Liver (tissue), 9 donors: Measurements from ENCODE around the gene KIFC1. TPM values are rescaled to one million over a fixed set of nuclear protein-coding genes. Genes with fewer than 3 reads are reported as not detected.

Experiments used
- DNase-seq: peaks from one replicate; pipeline ENCODE4 v3.0.0-alpha.2; 2017; ENCODE audit warnings: low spot score
- H3K27ac ChIP-seq, 2 donors: one replicate each; pipeline ENCODE4 v1.7.0; 2013; ENCODE audit warnings: inconsistent platforms in 2 of 2, low read length in 2 of 2, control low read depth in 1 of 2, low read depth in 1 of 2, mild to moderate bottlenecking in 1 of 2
- H3K27me3 ChIP-seq, 4 donors: one replicate each; pipeline versions ENCODE4 v1.6.1 to v1.7.0; 2013; ENCODE audit warnings: low read length in 3 of 4, inconsistent platforms in 1 of 4, mild to moderate bottlenecking in 1 of 4, moderate library complexity in 1 of 4; ENCODE audit not compliant: control insufficient read depth in 4 of 4, insufficient read depth in 4 of 4
- H3K36me3 ChIP-seq, 4 donors: one replicate each; pipeline versions ENCODE4 v1.6.1 to v1.7.0; 2013; ENCODE audit warnings: low read length in 3 of 4, mild to moderate bottlenecking in 3 of 4, low read depth in 1 of 4, moderate library complexity in 1 of 4; ENCODE audit not compliant: control insufficient read depth in 4 of 4, insufficient read depth in 3 of 4
- H3K4me1 ChIP-seq, 4 donors: one replicate each; pipeline versions ENCODE4 v1.6.1 to v1.7.0; 2013; ENCODE audit warnings: low read length in 3 of 4, mild to moderate bottlenecking in 3 of 4, moderate library complexity in 1 of 4; ENCODE audit not compliant: control insufficient read depth in 4 of 4, insufficient read depth in 4 of 4
- H3K4me3 ChIP-seq, 3 donors: one replicate each; pipeline versions ENCODE4 v1.6.1 to v1.7.0; 2013; ENCODE audit warnings: low read length in 3 of 3, control low read depth in 1 of 3, low read depth in 1 of 3, mild to moderate bottlenecking in 1 of 3
- H3K9ac ChIP-seq, 2 donors: one replicate each; pipeline ENCODE4 v1.7.0; 2013; ENCODE audit warnings: low read length in 2 of 2, mild to moderate bottlenecking in 2 of 2, moderate library complexity in 2 of 2, control low read depth in 1 of 2, low read depth in 1 of 2
- H3K9me3 ChIP-seq, 4 donors: one replicate each; pipeline versions ENCODE4 v1.6.1 to v1.7.0; 2013; ENCODE audit warnings: low read length in 3 of 4; ENCODE audit not compliant: control insufficient read depth in 4 of 4
- EGR1 ChIP-seq, 2 donors: IDR thresholded peaks; 2 replicates each; pipeline ENCODE4 v1.6.1; 2016 to 2018; ENCODE audit warnings: antibody characterized with exemption in 2 of 2, low read depth in 2 of 2
- FOXA1 ChIP-seq: IDR thresholded peaks from 2 replicates; pipeline ENCODE4 v1.6.1; 2016; ENCODE audit warnings: antibody characterized with exemption
- FOXA2 ChIP-seq: IDR thresholded peaks from 2 replicates; pipeline ENCODE4 v1.6.1; 2016; ENCODE audit warnings: antibody characterized with exemption
- HNF4G ChIP-seq: IDR thresholded peaks from 2 replicates; pipeline ENCODE4 v1.6.1; 2016; ENCODE audit warnings: antibody characterized with exemption
- NR2F2 ChIP-seq: IDR thresholded peaks from 2 replicates; pipeline ENCODE4 v1.6.1; 2016; ENCODE audit warnings: antibody characterized with exemption
- RAD21 ChIP-seq, 2 donors: IDR thresholded peaks; 2 replicates each; pipeline ENCODE4 v1.6.1; 2016; ENCODE audit warnings: antibody characterized with exemption in 2 of 2, mild to moderate bottlenecking in 2 of 2
- RXRA ChIP-seq, 2 donors: IDR thresholded peaks; 2 replicates each; pipeline ENCODE4 v1.6.1; 2017 to 2018; ENCODE audit warnings: antibody characterized with exemption in 2 of 2, mild to moderate bottlenecking in 1 of 2
- TAF1 ChIP-seq: conservative IDR thresholded peaks from 2 replicates; pipeline ENCODE4 v1.6.1; 2016; ENCODE audit warnings: antibody characterized with exemption, mild to moderate bottlenecking
- YY1 ChIP-seq: IDR thresholded peaks from 2 replicates; pipeline ENCODE4 v1.6.1; 2016; ENCODE audit warnings: antibody characterized with exemption, mild to moderate bottlenecking
- WGBS: extraction: QIAGEN DNeasy Blood & Tissue Kit; methylation state at CpG from one replicate; pipeline ENCODE4 v1.1.7; 2013; 5-methylcytosine and 5-hydroxymethylcytosine counted together
- polyA plus RNA-seq, 2 donors: library from polyadenylated mRNA; stranded (reverse) in 1 of 2; unstranded in 1 of 2; fragments of 200-250 nt in 1 of 2; fragments of >200 nt in 1 of 2; fragmentation: Nextera tagmentation in 1 of 2; extraction: Ambion mirVana in 1 of 2; gene quantifications; one replicate each; pipeline versions ENCODE4 v1.2.1 to v1.2.3, GENCODE V29; 2013 to 2015
- total RNA-seq, 2 donors: library from RNA; depleted of rRNA; stranded (reverse); fragments of >200 nt; gene quantifications; one replicate each; pipeline ENCODE4 v1.2.3, GENCODE V29; 2014
- TF ChIP-seq, protein P1 (sequence below): IDR thresholded peaks from 2 replicates; pipeline ENCODE4 v1.6.1; 2016; ENCODE audit warnings: antibody characterized with exemption
- TF ChIP-seq, protein P2 (sequence below): fragments of 150-350 bp; IDR thresholded peaks from 2 replicates; pipeline ENCODE4 v1.5.1; 2017; ENCODE audit warnings: improper control_type of control experiment, low read depth, low read length; ENCODE audit not compliant: missing input control
- TF ChIP-seq, protein P3 (sequence below): IDR thresholded peaks from 2 replicates; pipeline ENCODE4 v1.6.1; 2016; ENCODE audit warnings: antibody characterized with exemption, mild to moderate bottlenecking
- donor health status: healthy.
- donor health status: healthy.
- donor health status: healthy.
- donor health status: healthy.
- donor health status: healthy.

KIFC1 gene
- total and polyA plus RNA-seq, 4 donors, result 0.08 to 30.0 (median 1.3) TPM

DNA sequence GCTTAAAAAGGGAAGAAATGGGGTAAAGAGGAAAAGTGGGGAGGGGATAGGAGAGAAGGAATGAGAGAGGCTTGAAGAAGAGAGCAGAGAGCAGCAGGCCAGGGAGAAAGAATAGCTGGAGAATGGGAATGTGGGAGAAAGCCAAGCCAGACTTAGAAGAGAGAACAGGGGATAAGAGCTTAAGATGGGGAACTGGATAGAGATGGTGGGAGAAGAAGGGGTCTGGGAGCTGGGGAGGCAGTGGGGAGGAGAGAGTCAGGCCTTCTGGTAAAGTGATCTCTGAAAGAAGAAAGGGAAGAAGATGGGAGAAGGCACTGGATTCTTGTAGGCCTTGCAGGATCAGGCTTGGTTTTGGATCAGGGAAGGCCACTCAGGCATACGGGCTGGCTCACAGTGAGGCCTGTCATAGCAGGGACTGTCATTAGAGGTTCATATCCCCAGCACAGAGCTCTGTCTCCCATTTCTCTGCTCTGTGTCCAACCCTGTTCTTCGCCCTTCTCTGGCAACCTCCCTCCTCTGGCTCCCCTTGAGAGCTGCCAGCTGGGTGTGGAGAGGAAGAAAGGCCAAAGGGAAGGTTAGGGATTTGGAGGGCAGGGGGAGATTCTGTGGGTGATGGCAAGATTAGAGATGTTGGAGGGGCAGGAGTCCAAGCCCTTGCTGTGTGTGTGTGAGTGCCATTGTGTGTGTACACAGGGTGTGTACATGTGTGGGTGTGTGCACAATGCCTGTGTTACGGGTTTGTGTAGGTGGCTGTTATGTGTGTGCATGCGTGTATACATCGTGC is 37.5 kb downstream of the KIFC1 start (continued):
- TF ChIP-seq, protein P1, sequence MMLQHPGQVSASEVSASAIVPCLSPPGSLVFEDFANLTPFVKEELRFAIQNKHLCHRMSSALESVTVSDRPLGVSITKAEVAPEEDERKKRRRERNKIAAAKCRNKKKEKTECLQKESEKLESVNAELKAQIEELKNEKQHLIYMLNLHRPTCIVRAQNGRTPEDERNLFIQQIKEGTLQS, result no peak
- TF ChIP-seq TAF1 (no peak), RXRA (IDR thresholded peaks at IDR 0.05) (no peak), HNF4G (no peak)
- TF ChIP-seq, protein P2, sequence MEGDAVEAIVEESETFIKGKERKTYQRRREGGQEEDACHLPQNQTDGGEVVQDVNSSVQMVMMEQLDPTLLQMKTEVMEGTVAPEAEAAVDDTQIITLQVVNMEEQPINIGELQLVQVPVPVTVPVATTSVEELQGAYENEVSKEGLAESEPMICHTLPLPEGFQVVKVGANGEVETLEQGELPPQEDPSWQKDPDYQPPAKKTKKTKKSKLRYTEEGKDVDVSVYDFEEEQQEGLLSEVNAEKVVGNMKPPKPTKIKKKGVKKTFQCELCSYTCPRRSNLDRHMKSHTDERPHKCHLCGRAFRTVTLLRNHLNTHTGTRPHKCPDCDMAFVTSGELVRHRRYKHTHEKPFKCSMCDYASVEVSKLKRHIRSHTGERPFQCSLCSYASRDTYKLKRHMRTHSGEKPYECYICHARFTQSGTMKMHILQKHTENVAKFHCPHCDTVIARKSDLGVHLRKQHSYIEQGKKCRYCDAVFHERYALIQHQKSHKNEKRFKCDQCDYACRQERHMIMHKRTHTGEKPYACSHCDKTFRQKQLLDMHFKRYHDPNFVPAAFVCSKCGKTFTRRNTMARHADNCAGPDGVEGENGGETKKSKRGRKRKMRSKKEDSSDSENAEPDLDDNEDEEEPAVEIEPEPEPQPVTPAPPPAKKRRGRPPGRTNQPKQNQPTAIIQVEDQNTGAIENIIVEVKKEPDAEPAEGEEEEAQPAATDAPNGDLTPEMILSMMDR, result no peak

GRCh38 chr6:33429750-33430052 is 38.1 kb downstream of the KIFC1 start:
- no peak for DNase-seq
- Histone ChIP-seq H3K27me3 (no peaks in the 10 kb centered on the region), H3K4me1 (peaks cover 13 to 47% (median 27%) of the 10 kb centered on the region in 4 donors), H3K27ac (peak overlapping the region in 1 of 2 donors; percentile 23), H3K9ac (no peak overlapping the region), H3K4me3 (no peak overlapping the region), H3K9me3 (no peaks in the 10 kb centered on the region), H3K36me3 (no peaks in the 10 kb centered on the region)
- 67% methylated on average over 2 of the region's 2 CpGs for WGBS
- TF ChIP-seq FOXA1 (no peak), FOXA2 (no peak), EGR1 (IDR thresholded peaks at IDR 0.05; ENCODE audit: low read depth in 2 of 2) (no peak), NR2F2 (no peak), YY1 (no peak), RAD21 (IDR thresholded peaks at IDR 0.05) (no peak)
- TF ChIP-seq, protein P3, sequence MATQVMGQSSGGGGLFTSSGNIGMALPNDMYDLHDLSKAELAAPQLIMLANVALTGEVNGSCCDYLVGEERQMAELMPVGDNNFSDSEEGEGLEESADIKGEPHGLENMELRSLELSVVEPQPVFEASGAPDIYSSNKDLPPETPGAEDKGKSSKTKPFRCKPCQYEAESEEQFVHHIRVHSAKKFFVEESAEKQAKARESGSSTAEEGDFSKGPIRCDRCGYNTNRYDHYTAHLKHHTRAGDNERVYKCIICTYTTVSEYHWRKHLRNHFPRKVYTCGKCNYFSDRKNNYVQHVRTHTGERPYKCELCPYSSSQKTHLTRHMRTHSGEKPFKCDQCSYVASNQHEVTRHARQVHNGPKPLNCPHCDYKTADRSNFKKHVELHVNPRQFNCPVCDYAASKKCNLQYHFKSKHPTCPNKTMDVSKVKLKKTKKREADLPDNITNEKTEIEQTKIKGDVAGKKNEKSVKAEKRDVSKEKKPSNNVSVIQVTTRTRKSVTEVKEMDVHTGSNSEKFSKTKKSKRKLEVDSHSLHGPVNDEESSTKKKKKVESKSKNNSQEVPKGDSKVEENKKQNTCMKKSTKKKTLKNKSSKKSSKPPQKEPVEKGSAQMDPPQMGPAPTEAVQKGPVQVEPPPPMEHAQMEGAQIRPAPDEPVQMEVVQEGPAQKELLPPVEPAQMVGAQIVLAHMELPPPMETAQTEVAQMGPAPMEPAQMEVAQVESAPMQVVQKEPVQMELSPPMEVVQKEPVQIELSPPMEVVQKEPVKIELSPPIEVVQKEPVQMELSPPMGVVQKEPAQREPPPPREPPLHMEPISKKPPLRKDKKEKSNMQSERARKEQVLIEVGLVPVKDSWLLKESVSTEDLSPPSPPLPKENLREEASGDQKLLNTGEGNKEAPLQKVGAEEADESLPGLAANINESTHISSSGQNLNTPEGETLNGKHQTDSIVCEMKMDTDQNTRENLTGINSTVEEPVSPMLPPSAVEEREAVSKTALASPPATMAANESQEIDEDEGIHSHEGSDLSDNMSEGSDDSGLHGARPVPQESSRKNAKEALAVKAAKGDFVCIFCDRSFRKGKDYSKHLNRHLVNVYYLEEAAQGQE, result no peak
- TF ChIP-seq, protein P2, result no peak
- TF ChIP-seq, protein P1, result no peak
